HFF-Myc (cell line): ENCODE data around the gene IFFO2.

ENCODE experiments used
- DNase-seq: peaks from one replicate; pipeline ENCODE4 v3.0.0-alpha.2; 2011; ENCODE audit warnings: low read depth; ENCODE audit errors: extremely low read depth
- H3K4me3 ChIP-seq: replicated peaks from 2 replicates; pipeline ENCODE4 v1.5.1; 2011; ENCODE audit warnings: low read depth, mild to moderate bottlenecking, control low read depth, low read length
- TF ChIP-seq, protein P1 (sequence below): IDR thresholded peaks from 2 replicates; pipeline ENCODE4 v1.5.1; 2012; ENCODE audit warnings: mild to moderate bottlenecking, low read depth, low read length, control low read depth; ENCODE audit errors: missing control alignments

IFFO2 gene

DNA sequence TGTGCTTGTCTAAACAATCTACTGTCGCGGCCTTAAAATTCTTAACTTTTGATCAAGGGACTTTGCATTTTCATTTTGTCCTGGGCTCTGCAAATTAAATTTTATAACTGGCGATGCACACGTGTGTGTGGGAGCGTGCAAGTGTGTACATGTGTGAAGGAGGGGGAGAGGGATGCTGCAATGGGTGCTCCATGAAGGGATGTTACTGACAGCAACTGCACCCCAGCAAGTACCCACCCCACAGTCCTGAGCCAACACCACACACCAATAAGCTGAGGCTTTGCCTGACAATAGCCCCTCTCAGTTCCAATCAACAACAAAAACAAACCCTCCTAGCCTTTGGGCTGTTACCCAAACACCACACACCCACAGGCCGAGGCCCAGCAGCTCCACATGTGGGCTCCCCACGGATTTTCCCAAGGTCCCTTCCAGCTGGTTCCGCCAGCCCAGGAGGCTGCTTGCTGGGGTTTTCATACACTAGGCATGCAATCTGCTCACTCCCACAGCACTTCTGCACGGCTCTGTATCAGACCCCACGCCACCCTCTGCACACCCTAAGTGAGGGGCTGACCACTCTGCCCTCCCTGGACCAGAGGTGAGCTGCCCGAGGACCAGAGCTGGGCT is 32.8 kb upstream of the IFFO2 start:
- no peak for DNase-seq
- TF ChIP-seq, protein P1, sequence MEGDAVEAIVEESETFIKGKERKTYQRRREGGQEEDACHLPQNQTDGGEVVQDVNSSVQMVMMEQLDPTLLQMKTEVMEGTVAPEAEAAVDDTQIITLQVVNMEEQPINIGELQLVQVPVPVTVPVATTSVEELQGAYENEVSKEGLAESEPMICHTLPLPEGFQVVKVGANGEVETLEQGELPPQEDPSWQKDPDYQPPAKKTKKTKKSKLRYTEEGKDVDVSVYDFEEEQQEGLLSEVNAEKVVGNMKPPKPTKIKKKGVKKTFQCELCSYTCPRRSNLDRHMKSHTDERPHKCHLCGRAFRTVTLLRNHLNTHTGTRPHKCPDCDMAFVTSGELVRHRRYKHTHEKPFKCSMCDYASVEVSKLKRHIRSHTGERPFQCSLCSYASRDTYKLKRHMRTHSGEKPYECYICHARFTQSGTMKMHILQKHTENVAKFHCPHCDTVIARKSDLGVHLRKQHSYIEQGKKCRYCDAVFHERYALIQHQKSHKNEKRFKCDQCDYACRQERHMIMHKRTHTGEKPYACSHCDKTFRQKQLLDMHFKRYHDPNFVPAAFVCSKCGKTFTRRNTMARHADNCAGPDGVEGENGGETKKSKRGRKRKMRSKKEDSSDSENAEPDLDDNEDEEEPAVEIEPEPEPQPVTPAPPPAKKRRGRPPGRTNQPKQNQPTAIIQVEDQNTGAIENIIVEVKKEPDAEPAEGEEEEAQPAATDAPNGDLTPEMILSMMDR = no peak
- no peak overlapping the region for H3K4me3 ChIP-seq

GRCh38 chr1:18981242-18981641 is 24.8 kb upstream of the IFFO2 start:
- no peak overlapping the region for H3K4me3 ChIP-seq
- DNase-seq = no peak
- TF ChIP-seq, protein P1 = no peak

DNA sequence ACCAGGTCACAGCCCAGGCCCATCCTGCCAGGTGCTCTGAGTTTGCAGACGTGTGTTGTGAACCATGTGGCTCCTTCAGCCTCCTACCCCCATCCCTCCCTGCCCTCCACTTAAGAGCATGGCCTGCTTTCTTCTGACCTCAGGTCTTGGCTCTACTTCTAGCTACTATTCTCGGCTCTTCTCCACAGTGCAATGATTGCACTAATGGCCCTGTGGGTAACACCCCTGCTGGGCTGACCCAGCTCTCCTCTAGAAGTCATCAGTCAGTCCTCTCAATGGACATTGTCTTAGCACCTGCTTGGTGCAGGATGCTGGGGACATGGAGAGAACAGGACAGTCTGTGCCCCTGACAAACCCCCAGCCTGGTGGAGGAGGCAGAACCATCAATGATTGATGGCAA is 22.2 kb upstream of the IFFO2 start:
- H3K4me3 ChIP-seq = no peak overlapping the region
- no peak for DNase-seq
- TF ChIP-seq, protein P1 = no peak

GRCh38 chr1:18977428-18977827 is 21.0 kb upstream of the IFFO2 start:
- H3K4me3 ChIP-seq = no peak overlapping the region
- TF ChIP-seq, protein P1 = no peak
- no peak for DNase-seq

DNA sequence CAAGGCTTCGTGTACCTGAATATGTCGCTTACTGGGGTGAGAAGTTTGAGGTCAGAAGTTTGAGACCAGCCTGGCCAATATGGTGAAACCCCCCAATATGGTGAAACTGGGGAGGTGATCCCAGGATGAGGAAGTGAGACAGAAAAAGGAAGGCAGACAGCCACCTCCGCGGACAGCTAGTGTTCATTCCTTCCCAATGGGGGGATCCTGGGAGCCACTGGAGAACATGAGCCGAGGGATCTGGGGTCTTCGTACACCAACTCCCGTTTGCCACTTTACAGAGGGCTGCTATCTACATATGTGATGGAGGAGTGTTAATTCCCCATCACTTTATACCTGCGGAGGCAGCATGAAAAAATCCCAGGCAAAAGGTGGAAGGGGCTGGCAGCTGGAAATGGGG is 19.6 kb upstream of the IFFO2 start:
- H3K4me3 ChIP-seq = no peak overlapping the region
- no peak for DNase-seq
- TF ChIP-seq, protein P1 = no peak

GRCh38 chr1:18974606-18975005 is 18.1 kb upstream of the IFFO2 start:
- DNase-seq = no peak
- TF ChIP-seq, protein P1 = no peak
- no peak overlapping the region for H3K4me3 ChIP-seq

- H3K4me3 ChIP-seq = no peak overlapping the region
- TF ChIP-seq, protein P1 = no peak
- DNase-seq = no peak
Observed at GRCh38 chr1:18974005-18974404, 17.5 kb upstream of the IFFO2 start.
